Measurements from ENCODE around the gene PANK4.

Gene PANK4

GRCh38 chr1:2530513-2531361 is 4.3 kb upstream of the PANK4 start:
- DNase-seq (ENCODE audit: low read depth in 4 of 4, low spot score in 1 of 4), result no peak

- DNase-seq (ENCODE audit: low read depth in 4 of 4, low spot score in 1 of 4), result no peak
Observed at GRCh38 chr1:2529784-2530512, 3.6 kb upstream of the PANK4 start, which contains the start of gene HES5. Gene HES5 (minus strand): TSS chr1:2530263. CDS start chr1:2530164, 99 bp downstream.

GRCh38 chr1:2528966-2529783 is 2.8 kb upstream of the PANK4 start:
- no peak for DNase-seq (ENCODE audit: low read depth in 4 of 4, low spot score in 1 of 4)

- no peak for DNase-seq (ENCODE audit: low read depth in 4 of 4, low spot score in 1 of 4)
Observed at GRCh38 chr1:2528611-2528965, 2.2 kb upstream of the PANK4 start.

GRCh38 chr1:2528016-2528415 is 1.6 kb upstream of the PANK4 start:
- DNase-seq (ENCODE audit: low read depth in 4 of 4, low spot score in 1 of 4), result no peak

GRCh38 chr1:2527556-2527860 is 1.1 kb upstream of the PANK4 start:
- no peak for DNase-seq (ENCODE audit: low read depth in 4 of 4, low spot score in 1 of 4)

- peak in 2 of 4 experiments; percentile 54 for DNase-seq (ENCODE audit: low read depth in 4 of 4, low spot score in 1 of 4)
Observed at GRCh38 chr1:2526824-2527555, 594 bp upstream of the PANK4 start.

- no peak for DNase-seq (ENCODE audit: low read depth in 4 of 4, low spot score in 1 of 4)
Observed at GRCh38 chr1:2525572-2525919, 850 bp downstream of the PANK4 start.

- no peak for DNase-seq (ENCODE audit: low read depth in 4 of 4, low spot score in 1 of 4)
Observed at GRCh38 chr1:2523891-2524609, 2.3 kb downstream of the PANK4 start.

GRCh38 chr1:2523191-2523890 is 3.1 kb downstream of the PANK4 start:
- no peak for DNase-seq (ENCODE audit: low read depth in 4 of 4, low spot score in 1 of 4)

GRCh38 chr1:2522230-2522629 is 4.2 kb downstream of the PANK4 start:
- no peak for DNase-seq (ENCODE audit: low read depth in 4 of 4, low spot score in 1 of 4)

- no peak for DNase-seq (ENCODE audit: low read depth in 4 of 4, low spot score in 1 of 4)
Observed at GRCh38 chr1:2520806-2521205, 5.6 kb downstream of the PANK4 start.

GRCh38 chr1:2520206-2520605 is 6.2 kb downstream of the PANK4 start:
- DNase-seq (ENCODE audit: low read depth in 4 of 4, low spot score in 1 of 4), result no peak

GRCh38 chr1:2519729-2520128 is 6.7 kb downstream of the PANK4 start:
- DNase-seq (ENCODE audit: low read depth in 4 of 4, low spot score in 1 of 4), result no peak

GRCh38 chr1:2519029-2519685 is 7.2 kb downstream of the PANK4 start:
- no peak for DNase-seq (ENCODE audit: low read depth in 4 of 4, low spot score in 1 of 4)

GRCh38 chr1:2518528-2518927 is 7.9 kb downstream of the PANK4 start:
- DNase-seq (ENCODE audit: low read depth in 4 of 4, low spot score in 1 of 4), result no peak

GRCh38 chr1:2517966-2518365 is 8.4 kb downstream of the PANK4 start:
- DNase-seq (ENCODE audit: low read depth in 4 of 4, low spot score in 1 of 4), result no peak

GRCh38 chr1:2516946-2517345 is 9.4 kb downstream of the PANK4 start:
- no peak for DNase-seq (ENCODE audit: low read depth in 4 of 4, low spot score in 1 of 4)

- no peak for DNase-seq (ENCODE audit: low read depth in 4 of 4, low spot score in 1 of 4)
Observed at GRCh38 chr1:2516124-2516523, 10.3 kb downstream of the PANK4 start.

GRCh38 chr1:2515763-2516080 is 10.7 kb downstream of the PANK4 start:
- DNase-seq (ENCODE audit: low read depth in 4 of 4, low spot score in 1 of 4), result no peak

All from stimulated activated CD4-positive, alpha-beta T cell treated with anti-CD3 and anti-CD28 coated beads, Interleukin-1b, Interleukin-23, amount 100 ng/mL, for 24 hours (primary cell).